Measurements from ENCODE around the gene CNGA3. TPM values are rescaled to one million over a fixed set of nuclear protein-coding genes. Genes with fewer than 3 reads are reported as not detected.
"Not testable (repeated sequence)": the region's sequence is repeated elsewhere in the genome, so short reads cannot be mapped to it uniquely, and the experiment has no call there.

CNGA3 gene
- total RNA-seq, 2 experiments from 2014 or later, result not detected

DNA sequence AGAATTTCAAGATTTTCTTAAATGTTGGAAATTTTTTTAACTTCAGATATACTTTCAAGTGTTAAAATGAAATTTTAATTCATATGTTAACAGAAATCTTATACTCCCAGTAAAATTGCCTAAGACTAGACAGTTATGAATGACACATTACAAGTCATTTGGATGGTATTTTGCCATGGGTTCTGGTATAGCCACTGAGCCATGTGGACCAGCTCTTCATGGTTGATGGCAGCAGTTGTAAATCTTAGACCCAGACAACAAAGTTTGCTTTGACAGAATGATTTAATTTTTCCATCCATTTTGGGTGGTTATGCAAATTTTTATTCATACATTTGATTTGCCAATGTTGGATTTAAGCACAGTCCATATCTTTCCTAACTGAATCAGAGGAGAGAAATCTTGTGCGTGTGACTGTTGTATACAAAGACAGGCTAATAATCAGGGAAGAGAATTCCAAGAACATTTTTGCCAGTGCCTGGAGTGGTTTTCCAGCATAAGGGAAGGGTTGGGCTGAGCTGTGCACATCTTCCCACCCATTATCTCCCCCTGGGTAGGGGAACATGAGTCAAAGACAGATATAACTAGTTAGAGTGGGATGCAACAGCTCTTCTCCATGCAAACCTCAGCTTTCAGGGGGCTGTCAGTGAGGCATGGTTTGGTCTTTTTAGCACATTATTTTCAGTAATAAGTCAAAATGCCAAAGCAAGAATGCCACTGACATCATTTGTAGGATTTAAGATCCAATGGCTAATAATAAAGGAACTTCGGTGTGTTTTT, 70.3 kb downstream of the CNGA3 start:
- no peak overlapping the region for H3K4me3 Mint-ChIP-seq

DNA sequence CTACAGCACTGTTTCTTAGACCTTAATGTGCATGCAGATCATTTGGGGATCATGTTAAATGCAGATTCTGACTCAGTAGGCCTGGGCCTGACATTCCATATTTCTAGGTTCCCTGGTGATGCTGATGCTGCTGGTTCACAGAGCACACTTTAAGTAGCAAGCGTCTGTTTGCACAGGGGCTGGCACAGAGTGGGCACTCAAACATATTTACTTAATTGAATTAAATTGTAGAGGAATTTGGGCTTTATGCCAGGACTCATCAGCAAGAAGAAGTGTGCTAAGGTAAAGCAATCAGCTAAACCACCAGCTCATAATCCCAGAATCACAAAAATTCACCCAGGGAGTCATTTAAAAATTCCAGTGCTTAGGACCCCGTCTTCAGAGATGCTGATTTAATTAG, 73.3 kb downstream of the CNGA3 start:
- CTCF ChIA-PET, result no interaction called here
- H3K9me3 Mint-ChIP-seq, result peaks cover 16% of the 10 kb centered on the region

More for the DNA sequence above, 70.3 kb downstream of the CNGA3 start:
- H3K9me3 Mint-ChIP-seq, result peaks cover 7% of the 10 kb centered on the region
- no peak for DNase-seq
- H3K4me1 Mint-ChIP-seq (ENCODE audit: low read depth), result peaks cover 17% of the 10 kb centered on the region
- H3K27ac Mint-ChIP-seq, result no peak overlapping the region
- CTCF ChIA-PET, result interaction anchor here (0.6 to 1.9 kb wide), 6 partner anchors 12 to 455 kb away, joined by 3 to 8 read pairs (median 3); no protein-coding TSS in a partner anchor
- intact Hi-C loops (cut with micrococcal nuclease), result loop anchor here (1.0 kb wide), 1 partner anchor 44 kb away; no protein-coding TSS in a partner anchor
- H3K27me3 Mint-ChIP-seq (ENCODE audit: low read depth), result no peaks in the 10 kb centered on the region
- no peaks in the 10 kb centered on the region for H3K36me3 Mint-ChIP-seq (ENCODE audit: low read depth)

DNA sequence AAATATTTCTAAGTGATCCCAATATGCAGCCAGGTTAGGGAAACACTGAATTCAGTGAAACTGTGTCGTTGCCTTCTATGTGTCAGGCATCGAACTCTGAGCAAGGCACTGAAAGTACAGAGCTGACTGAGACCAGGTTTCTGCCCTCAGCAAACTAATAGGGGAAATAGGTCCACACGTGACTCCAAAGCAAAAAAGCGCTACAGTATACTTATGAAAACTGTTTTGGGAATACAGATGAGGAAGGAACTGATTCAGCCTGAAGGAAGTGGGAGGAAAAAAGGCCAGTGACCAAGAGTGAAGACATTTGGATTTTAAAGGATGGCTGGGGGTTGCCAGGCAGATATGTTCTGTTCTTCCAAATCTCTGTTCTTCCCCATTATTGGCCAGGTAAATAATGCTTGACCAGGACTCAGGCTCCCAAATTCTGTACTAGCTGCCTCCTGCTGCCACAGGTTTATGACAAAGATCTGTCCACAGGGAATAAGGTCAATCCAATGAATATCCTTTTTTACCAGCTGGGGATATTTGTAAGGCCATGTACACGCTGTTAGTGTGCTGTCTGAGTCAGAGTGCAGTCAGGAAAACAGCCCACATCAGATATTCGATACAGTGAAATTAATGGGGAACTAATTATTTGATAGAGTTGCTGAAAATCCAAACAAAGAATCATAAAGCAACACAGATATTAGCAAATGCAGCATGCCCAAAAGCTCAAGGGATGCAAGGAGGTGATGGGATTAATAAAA, 73.9 kb downstream of the CNGA3 start:
- peaks cover 14% of the 10 kb centered on the region for H3K9me3 Mint-ChIP-seq
- CTCF ChIA-PET, result interaction anchor here (0.7 to 1.0 kb wide), 3 partner anchors 8 to 51 kb away, joined by 3 to 4 read pairs (median 3); no protein-coding TSS in a partner anchor
- no peak overlapping the region for H3K27ac Mint-ChIP-seq
- H3K36me3 Mint-ChIP-seq (ENCODE audit: low read depth), result peaks cover 5% of the 10 kb centered on the region
- intact Hi-C loops (cut with micrococcal nuclease), result no loop called here
- no peak for DNase-seq
- peaks cover 12% of the 10 kb centered on the region for H3K4me1 Mint-ChIP-seq (ENCODE audit: low read depth)
- no peaks in the 10 kb centered on the region for H3K27me3 Mint-ChIP-seq (ENCODE audit: low read depth)
- H3K4me3 Mint-ChIP-seq, result no peak overlapping the region

More for the DNA sequence above, 73.3 kb downstream of the CNGA3 start:
- peaks cover 14% of the 10 kb centered on the region for H3K4me1 Mint-ChIP-seq (ENCODE audit: low read depth)
- H3K4me3 Mint-ChIP-seq, result no peak overlapping the region
- no peaks in the 10 kb centered on the region for H3K27me3 Mint-ChIP-seq (ENCODE audit: low read depth)
- no peak overlapping the region for H3K27ac Mint-ChIP-seq
- DNase-seq, result no peak
- intact Hi-C loops (cut with micrococcal nuclease), result no loop called here
- peaks cover 5% of the 10 kb centered on the region for H3K36me3 Mint-ChIP-seq (ENCODE audit: low read depth)

DNA sequence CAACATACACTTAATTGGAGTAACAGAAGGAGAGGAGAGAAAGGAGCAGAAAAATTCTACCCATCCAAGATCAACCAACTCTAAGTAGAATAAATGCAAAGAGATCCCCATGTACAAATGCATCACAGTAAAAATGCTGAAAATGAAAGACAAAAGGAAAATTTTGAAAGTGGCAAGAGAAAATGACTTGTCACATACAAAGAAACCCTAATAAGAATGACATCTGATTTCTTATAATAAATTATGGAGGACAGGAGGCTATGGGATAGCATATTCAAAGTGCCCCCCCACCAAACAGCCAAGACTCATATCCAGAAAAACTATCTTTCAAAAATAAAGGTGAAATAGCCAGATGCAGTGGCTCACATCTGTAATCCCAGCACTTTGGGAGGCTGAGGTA, 76.2 kb downstream of the CNGA3 start:
- no peak overlapping the region for H3K4me3 Mint-ChIP-seq
- DNase-seq, result no peak
- peaks cover 5% of the 10 kb centered on the region for H3K36me3 Mint-ChIP-seq (ENCODE audit: low read depth)
- CTCF ChIA-PET, result no interaction called here
- H3K27me3 Mint-ChIP-seq (ENCODE audit: low read depth), result no peaks in the 10 kb centered on the region
- no peaks in the 10 kb centered on the region for H3K4me1 Mint-ChIP-seq (ENCODE audit: low read depth)
- intact Hi-C loops (cut with micrococcal nuclease), result no loop called here
- H3K27ac Mint-ChIP-seq, result no peak overlapping the region
- peaks cover 14% of the 10 kb centered on the region for H3K9me3 Mint-ChIP-seq

DNA sequence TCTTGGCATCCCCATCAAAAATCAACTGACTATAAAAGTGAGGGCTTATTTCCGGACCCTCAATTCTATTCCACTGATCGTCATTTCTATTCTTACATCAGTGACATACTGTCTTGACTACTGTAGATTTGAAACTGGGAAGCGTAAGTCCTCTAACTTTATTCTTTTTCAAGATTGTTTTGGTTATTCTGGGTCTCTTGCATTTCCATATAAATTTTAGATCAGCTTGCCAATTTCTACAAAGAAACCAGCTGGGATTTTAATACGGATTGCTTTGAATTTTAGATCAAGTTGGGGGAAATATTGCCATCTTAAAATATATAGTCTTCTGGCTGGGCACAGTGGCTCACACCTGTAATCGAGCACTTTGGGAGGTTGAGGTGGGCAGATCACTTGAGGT, 80.5 kb downstream of the CNGA3 start:
- H3K36me3 Mint-ChIP-seq (ENCODE audit: low read depth), result peaks cover 5% of the 10 kb centered on the region
- no peak for DNase-seq
- H3K27me3 Mint-ChIP-seq (ENCODE audit: low read depth), result no peaks in the 10 kb centered on the region
- H3K4me3 Mint-ChIP-seq, result no peak overlapping the region
- peaks cover 11% of the 10 kb centered on the region for H3K9me3 Mint-ChIP-seq
- H3K27ac Mint-ChIP-seq, result no peak overlapping the region
- no peaks in the 10 kb centered on the region for H3K4me1 Mint-ChIP-seq (ENCODE audit: low read depth)
- intact Hi-C loops (cut with micrococcal nuclease), result no loop called here
- CTCF ChIA-PET, result interaction anchor here (0.6 kb wide), 1 partner anchor 550 kb away, joined by 3 read pairs; no protein-coding TSS in a partner anchor

- Mint-ChIP-seq H3K36me3 (ENCODE audit: low read depth) (peaks cover 2% of the 10 kb centered on the region), H3K27ac (no peak overlapping the region), H3K27me3 (ENCODE audit: low read depth) (no peaks in the 10 kb centered on the region), H3K9me3 (peaks cover 12% of the 10 kb centered on the region), H3K4me1 (ENCODE audit: low read depth) (no peaks in the 10 kb centered on the region), H3K4me3 (no peak overlapping the region)
- intact Hi-C loops (cut with micrococcal nuclease), result loop anchor here (10.0 kb wide), 1 partner anchor 633 kb away; no protein-coding TSS in a partner anchor
- no peak for DNase-seq
- CTCF ChIA-PET, result no interaction called here
Observed at GRCh38 chr2:98432145-98432544, 85.9 kb downstream of the CNGA3 start.

DNA sequence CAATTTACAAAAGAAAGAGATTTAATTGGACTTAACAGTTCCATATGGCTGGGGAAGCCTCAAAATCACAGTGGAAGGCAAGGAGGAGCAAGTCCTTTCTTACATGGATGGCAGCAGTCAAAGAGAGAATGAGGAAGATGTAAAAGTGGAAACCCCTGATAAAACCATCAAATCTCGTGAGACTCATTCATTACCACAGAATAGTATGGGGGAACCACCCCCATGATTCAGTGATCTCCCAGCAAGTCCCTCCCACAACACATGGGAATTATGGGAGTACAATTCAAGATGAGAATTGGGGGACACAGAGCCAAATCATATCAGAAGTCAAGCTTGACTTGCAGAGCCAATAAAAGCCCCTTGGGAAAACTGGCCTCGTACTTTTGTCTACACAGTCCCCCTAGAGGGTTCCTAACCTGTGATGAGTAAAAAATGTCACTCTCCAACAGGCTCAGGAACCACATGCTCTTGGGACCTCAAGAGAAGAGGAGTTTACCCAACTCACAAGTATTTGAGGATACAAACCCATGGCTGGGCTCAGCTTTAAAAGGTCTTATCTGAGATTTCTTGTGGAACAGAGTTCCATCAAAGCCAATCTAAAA, 87.2 kb downstream of the CNGA3 start:
- CTCF ChIA-PET, result interaction anchor here (1.0 kb wide), 1 partner anchor 9 kb away, joined by 3 read pairs; no protein-coding TSS in a partner anchor
- intact Hi-C loops (cut with micrococcal nuclease), result loop anchor here (10.0 kb wide), 1 partner anchor 631 kb away; no protein-coding TSS in a partner anchor
- no peak for DNase-seq
- peaks cover 2% of the 10 kb centered on the region for H3K36me3 Mint-ChIP-seq (ENCODE audit: low read depth)
- no peak overlapping the region for H3K4me3 Mint-ChIP-seq
- no peaks in the 10 kb centered on the region for H3K27me3 Mint-ChIP-seq (ENCODE audit: low read depth)
- H3K9me3 Mint-ChIP-seq, result peaks cover 12% of the 10 kb centered on the region
- no peak overlapping the region for H3K27ac Mint-ChIP-seq
- peaks cover 7% of the 10 kb centered on the region for H3K4me1 Mint-ChIP-seq (ENCODE audit: low read depth)

DNA sequence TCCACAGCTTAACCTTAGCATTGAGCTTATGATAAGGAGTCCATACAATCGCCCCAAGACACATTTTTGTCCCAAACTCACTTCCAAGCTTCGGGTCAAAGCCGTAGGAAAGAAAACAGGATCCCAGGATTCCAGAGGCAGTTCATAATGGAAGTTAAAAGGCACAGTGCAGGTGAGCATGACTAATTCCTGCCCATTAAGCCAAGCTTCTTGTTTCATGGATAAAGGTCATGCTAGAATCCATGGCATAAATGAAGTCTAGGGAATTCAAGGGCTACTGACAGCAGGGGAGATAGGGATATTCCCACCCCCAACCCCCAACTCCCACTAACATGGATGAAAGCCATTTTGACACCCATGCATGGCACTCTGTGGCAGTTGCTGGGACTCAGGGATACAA, 88.2 kb downstream of the CNGA3 start:
- H3K4me3 Mint-ChIP-seq, result no peak overlapping the region
- H3K9me3 Mint-ChIP-seq, result peaks cover 15% of the 10 kb centered on the region
- H3K27ac Mint-ChIP-seq, result no peak overlapping the region
- intact Hi-C loops (cut with micrococcal nuclease), result loop anchor here (10.0 kb wide), 1 partner anchor 630 kb away; no protein-coding TSS in a partner anchor
- H3K36me3 Mint-ChIP-seq (ENCODE audit: low read depth), result peaks cover 2% of the 10 kb centered on the region
- H3K27me3 Mint-ChIP-seq (ENCODE audit: low read depth), result no peaks in the 10 kb centered on the region
- CTCF ChIA-PET, result interaction anchor here (1.0 kb wide), 1 partner anchor 10 kb away, joined by 3 read pairs; no protein-coding TSS in a partner anchor
- DNase-seq, result no peak
- H3K4me1 Mint-ChIP-seq (ENCODE audit: low read depth), result peaks cover 16% of the 10 kb centered on the region

GRCh38 chr2:98435670-98436069, 89.4 kb downstream of the CNGA3 start:
- H3K9me3 Mint-ChIP-seq, result peaks cover 23% of the 10 kb centered on the region
- H3K36me3 Mint-ChIP-seq (ENCODE audit: low read depth); DNase-seq; H3K4me3 Mint-ChIP-seq; CTCF ChIA-PET; H3K27me3 Mint-ChIP-seq (ENCODE audit: low read depth); H3K27ac Mint-ChIP-seq: not testable (repeated sequence)
- peaks cover 19% of the 10 kb centered on the region for H3K4me1 Mint-ChIP-seq (ENCODE audit: low read depth)
- intact Hi-C loops (cut with micrococcal nuclease), result loop anchor here (10.0 kb wide), 1 partner anchor 629 kb away; no protein-coding TSS in a partner anchor

DNA sequence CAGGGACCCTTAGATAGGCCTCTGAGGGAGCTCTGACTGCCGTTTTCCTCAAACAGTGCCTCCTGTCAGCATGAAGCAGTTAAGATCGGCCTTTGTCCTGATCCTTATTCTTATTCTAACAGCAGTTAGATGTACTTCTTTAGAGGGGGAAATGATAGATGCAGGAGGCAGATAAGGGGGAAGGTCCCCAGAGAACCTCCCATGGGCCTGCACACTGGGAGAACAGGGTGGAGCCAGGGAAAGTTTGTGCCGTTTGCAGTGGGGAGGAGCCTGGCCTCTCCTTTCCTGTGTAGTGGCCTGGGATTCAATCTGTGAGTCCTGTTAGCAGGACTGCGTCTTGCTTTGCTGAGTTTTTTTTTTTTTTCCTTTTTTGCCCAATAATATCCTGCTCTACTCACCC, 90.5 kb downstream of the CNGA3 start:
- H3K9me3 Mint-ChIP-seq, result peaks cover 22% of the 10 kb centered on the region
- H3K4me3 Mint-ChIP-seq, result no peak overlapping the region
- CTCF ChIA-PET, result no interaction called here
- peaks cover 19% of the 10 kb centered on the region for H3K4me1 Mint-ChIP-seq (ENCODE audit: low read depth)
- DNase-seq, result no peak
- H3K27ac Mint-ChIP-seq, result no peak overlapping the region
- H3K36me3 Mint-ChIP-seq (ENCODE audit: low read depth), result peaks cover 4% of the 10 kb centered on the region
- intact Hi-C loops (cut with micrococcal nuclease), result loop anchor here (10.0 kb wide), 1 partner anchor 628 kb away; no protein-coding TSS in a partner anchor
- H3K27me3 Mint-ChIP-seq (ENCODE audit: low read depth), result no peaks in the 10 kb centered on the region

GRCh38 chr2:98438190-98439133, 92.2 kb downstream of the CNGA3 start:
- H3K4me1 Mint-ChIP-seq (ENCODE audit: low read depth), result peaks cover 19% of the 10 kb centered on the region
- no peak overlapping the region for H3K4me3 Mint-ChIP-seq
- H3K36me3 Mint-ChIP-seq (ENCODE audit: low read depth), result peaks cover 1% of the 10 kb centered on the region
- peak overlapping the region; percentile 73 for H3K27ac Mint-ChIP-seq
- peaks cover 11% of the 10 kb centered on the region for H3K9me3 Mint-ChIP-seq
- DNase-seq, result no peak
- CTCF ChIA-PET, result no interaction called here
- no peaks in the 10 kb centered on the region for H3K27me3 Mint-ChIP-seq (ENCODE audit: low read depth)
- intact Hi-C loops (cut with micrococcal nuclease), result loop anchor here (1.0 to 10.0 kb wide), 4 partner anchors 23 to 626 kb away; no protein-coding TSS in a partner anchor
